Stimulated activated CD8-positive, alpha-beta memory T cell treated with anti-CD3 and anti-CD28 coated beads, Interleukin-7, amount 100 ng/mL, for 48 hours (primary cell): ENCODE data around the gene NEURL4.

Experiments used
- DNase-seq, 2 donors: peaks; one replicate each; pipeline ENCODE4 v3.0.0-alpha.2; 2020; ENCODE audit warnings: low read depth in 1 of 2; ENCODE audit errors: extremely low read depth in 1 of 2

NEURL4 gene

GRCh38 chr17:7281074-7281952 is 47.8 kb downstream of the NEURL4 start, which contains the start of gene SLC2A4:
SLC2A4 (plus strand) TSS chr17:7281718; CDS start chr17:7281935, 217 bp downstream.
- DNase-seq = peak; percentile 78 to 90

- peak; percentile 60 to 67 for DNase-seq
These were observed 48.5 kb downstream of the NEURL4 start for GRCh38 chr17:7280519-7281073.

GRCh38 chr17:7279448-7279847 is 49.7 kb downstream of the NEURL4 start:
- no peak for DNase-seq

GRCh38 chr17:7266784-7267183 is 62.4 kb downstream of the NEURL4 start:
- DNase-seq = no peak
